Transverse colon (tissue), 4 donors: ENCODE measurements around the gene PDE7B. TPM values are rescaled to one million over a fixed set of nuclear protein-coding genes. Genes with fewer than 3 reads are reported as not detected.

Experiments used
- DNase-seq: peaks from one replicate; pipeline ENCODE4 v3.0.0-alpha.2; 2019
- H3K27ac ChIP-seq, 4 donors: fragments of 200-600 bp; sonication (generic); 2 replicates each; pipeline ENCODE4 v1.5.1; 2016 to 2018; ENCODE audit warnings: inconsistent platforms in 4 of 4
- H3K27me3 ChIP-seq: fragments of 200-600 bp; sonication (generic); 2 replicates; pipeline ENCODE4 v1.5.1; 2017; ENCODE audit warnings: inconsistent platforms
- H3K36me3 ChIP-seq, 4 donors: fragments of 200-600 bp; sonication (generic); 2 replicates each; pipeline ENCODE4 v1.5.1; 2017 to 2019; ENCODE audit warnings: inconsistent platforms in 4 of 4
- H3K4me1 ChIP-seq, 4 donors: fragments of 200-600 bp; sonication (generic); 2 replicates each; pipeline ENCODE4 v1.5.1; 2017 to 2020; ENCODE audit warnings: inconsistent platforms in 4 of 4
- H3K4me3 ChIP-seq, 4 donors: fragments of 200-600 bp; sonication (generic); 1 replicate in 1 of 4; 2 replicates in 3 of 4; pipeline versions ENCODE4 v1.5.1 to v1.6.1; 2017 to 2019; ENCODE audit warnings: inconsistent platforms in 4 of 4
- H3K9me3 ChIP-seq, 2 donors: fragments of 200-600 bp; sonication (generic); 2 replicates each; pipeline ENCODE4 v1.5.1; 2017 to 2019; ENCODE audit warnings: inconsistent platforms in 2 of 2
- CTCF ChIP-seq, 5 experiments: fragments of 200-600 bp in 3 of 5; fragments of 450-650 bp in 2 of 5; sonication (generic) in 3 of 5; IDR thresholded peaks; 1 replicate in 2 of 5; 2 replicates in 3 of 5; pipeline ENCODE4 v1.5.1; 2016 to 2017; ENCODE audit warnings: antibody characterized with exemption in 5 of 5, inconsistent platforms in 3 of 5, mild to moderate bottlenecking in 2 of 5, moderate library complexity in 1 of 5
- EP300 ChIP-seq: sonication (generic); formaldehyde crosslinking; IDR thresholded peaks from one replicate; pipeline ENCODE4 v1.6.1; 2017; ENCODE audit warnings: antibody characterized with exemption, low read depth
- POLR2A ChIP-seq: fragments of 450-650 bp; IDR thresholded peaks from one replicate; pipeline ENCODE4 v1.6.1; 2016; ENCODE audit warnings: antibody characterized with exemption, mild to moderate bottlenecking, moderate library complexity
- POLR2AphosphoS5 ChIP-seq, 3 donors: sonication (generic); formaldehyde crosslinking; IDR thresholded peaks; one replicate each; pipeline ENCODE4 v1.6.1; 2016; ENCODE audit warnings: antibody characterized with exemption in 3 of 3
- WGBS, 2 donors: methylation state at CpG; one replicate each; pipeline ENCODE4 v1.1.5; 2018; ENCODE audit warnings: low coverage in 1 of 2; 5-methylcytosine and 5-hydroxymethylcytosine counted together
- in situ Hi-C, 4 donors: fragments of 200-750 bp; cut with MboI; loops; one replicate each; pipeline versions ENCODE4 v1.15.0 to v1.15.1; 2017; ENCODE audit warnings: low sequenced_read_pairs in 3 of 4, low pct_ligation_motif_present in 1 of 4, low pct_unique_long_range_greater_than_20kb in 1 of 4
- intact Hi-C: fragments of 100-400 bp; cut with DNase I; formaldehyde crosslinking; loops from one replicate; pipeline ENCODE4 v1.15.1; 2023; ENCODE audit warnings: low total_unique reads
- total RNA-seq, 4 donors: library from RNA; depleted of rRNA; stranded (reverse); fragments of >200 nt; gene quantifications; one replicate each; pipeline ENCODE4 v1.1.0, GENCODE V29; 2016

Gene PDE7B
- total RNA-seq, 4 donors from 2014 or later = 0.40 to 2.2 (median 1.4) TPM

GRCh38 chr6:135826236-135826804 is 25.2 kb upstream of the PDE7B start:
- 89 to 95% methylated on average over 5 to 6 of the region's 6 CpGs for WGBS, 2 donors
- DNase-seq = no peak

GRCh38 chr6:135828021-135828420 is 23.5 kb upstream of the PDE7B start:
- H3K36me3 ChIP-seq = no peaks in the 10 kb centered on the region
- H3K27ac ChIP-seq = no peak overlapping the region
- DNase-seq = no peak
- TF ChIP-seq CTCF (IDR thresholded peaks at IDR 0.05) = no peak
- TF ChIP-seq POLR2AphosphoS5 (IDR thresholded peaks at IDR 0.05) = no peak
- no peak for TF ChIP-seq EP300
- no peak for TF ChIP-seq POLR2A
- no peaks in the 10 kb centered on the region for H3K27me3 ChIP-seq
- no peaks in the 10 kb centered on the region for H3K9me3 ChIP-seq
- no peak overlapping the region for H3K4me3 ChIP-seq
- intact Hi-C loops (no loop called here), in situ Hi-C loops (no loop called here)
- H3K4me1 ChIP-seq = no peaks in the 10 kb centered on the region

More at GRCh38 chr6:135826236-135826804, 25.2 kb upstream of the PDE7B start:
- Histone ChIP-seq H3K36me3 (no peaks in the 10 kb centered on the region), H3K27me3 (no peaks in the 10 kb centered on the region), H3K27ac (no peak overlapping the region), H3K9me3 (no peaks in the 10 kb centered on the region), H3K4me1 (no peaks in the 10 kb centered on the region), H3K4me3 (no peak overlapping the region)
- intact Hi-C loops (no loop called here), in situ Hi-C loops (no loop called here)
- no peak for TF ChIP-seq POLR2AphosphoS5 (IDR thresholded peaks at IDR 0.05)
- no peak for TF ChIP-seq POLR2A
- TF ChIP-seq CTCF (IDR thresholded peaks at IDR 0.05) = no peak
- TF ChIP-seq EP300 = no peak

GRCh38 chr6:135830452-135830881 is 21.0 kb upstream of the PDE7B start:
- DNase-seq = no peak
- WGBS, 2 donors = 73 to 90% methylated on average over 3 to 5 of the region's 5 CpGs
- intact Hi-C loops (no loop called here), in situ Hi-C loops (no loop called here)
- no peak overlapping the region for H3K4me3 ChIP-seq
- TF ChIP-seq POLR2AphosphoS5 (IDR thresholded peaks at IDR 0.05) (no peak), CTCF (IDR thresholded peaks at IDR 0.05) (no peak), POLR2A (no peak)
- H3K27me3 ChIP-seq = no peaks in the 10 kb centered on the region
- H3K4me1 ChIP-seq = no peaks in the 10 kb centered on the region
- no peaks in the 10 kb centered on the region for H3K36me3 ChIP-seq
- no peaks in the 10 kb centered on the region for H3K9me3 ChIP-seq
- H3K27ac ChIP-seq = no peak overlapping the region

GRCh38 chr6:135831016-135831415 is 20.5 kb upstream of the PDE7B start:
- no peaks in the 10 kb centered on the region for H3K27me3 ChIP-seq
- no peaks in the 10 kb centered on the region for H3K36me3 ChIP-seq
- DNase-seq = no peak
- WGBS, 2 donors = 75 to 81% methylated on average over 3 of the region's 3 CpGs
- no peak overlapping the region for H3K27ac ChIP-seq
- no peak overlapping the region for H3K4me3 ChIP-seq
- no peaks in the 10 kb centered on the region for H3K9me3 ChIP-seq
- intact Hi-C loops = no loop called here
- no peaks in the 10 kb centered on the region for H3K4me1 ChIP-seq
- in situ Hi-C loops = no loop called here
- no peak for TF ChIP-seq POLR2AphosphoS5 (IDR thresholded peaks at IDR 0.05)
- no peak for TF ChIP-seq CTCF (IDR thresholded peaks at IDR 0.05)
- no peak for TF ChIP-seq POLR2A
- no peak for TF ChIP-seq EP300
